MM.1S (cell line): Measurements from ENCODE around the gene ADAMTSL2.

Experiments used
- CTCF ChIP-seq: fragments of 300-600 bp; sonication (generic); IDR thresholded peaks from 2 replicates; pipeline ENCODE4 v1.5.1; 2016; ENCODE audit warnings: antibody characterized with exemption, low read length, mixed read lengths
- EZH2 ChIP-seq: fragments of 300-600 bp; sonication (generic); optimal IDR thresholded peaks from 2 replicates; pipeline ENCODE3; 2017; ENCODE audit warnings: low read depth, mild to moderate bottlenecking, antibody characterized with exemption, low read length, mixed read lengths

GRCh38 chr9:133605446-133605845, 70.9 kb downstream of the ADAMTSL2 start:
- TF ChIP-seq CTCF (no peak), EZH2 (no peak)
